Measurements from ENCODE around the gene HEXIM1.

HEXIM1 gene

GRCh38 chr17:45135192-45135977 is 12.9 kb upstream of the HEXIM1 start, which contains the start of gene ACBD4:
Gene ACBD4, plus strand, starts transcription at chr17:45135687. Its CDS starts 458 bp downstream, at chr17:45136145.
- H3K9ac ChIP-seq (ENCODE audit: low read length), result peak within 1 kb of the TSS; percentile 90
- H3K27me3 ChIP-seq (ENCODE audit: control insufficient read depth, insufficient read depth, low read length), result no peaks in the 10 kb centered on the region
- H3K36me3 ChIP-seq (ENCODE audit: control insufficient read depth, insufficient read depth, low read length), result no peaks in the 10 kb centered on the region
- H3K4me3 ChIP-seq (ENCODE audit: low read length), result peak within 1 kb of the TSS; percentile 94
- H3K4me1 ChIP-seq (ENCODE audit: control insufficient read depth, insufficient read depth, low read length), result peaks cover 35% of the 10 kb centered on the region
- H3K9me3 ChIP-seq (ENCODE audit: control insufficient read depth, low read length), result no peaks in the 10 kb centered on the region

- Histone ChIP-seq H3K36me3 (ENCODE audit: control insufficient read depth, insufficient read depth, low read length) (no peaks in the 10 kb centered on the region), H3K9ac (ENCODE audit: low read length) (peak overlapping the region; percentile 90), H3K4me3 (ENCODE audit: low read length) (peak overlapping the region; percentile 94), H3K9me3 (ENCODE audit: control insufficient read depth, low read length) (no peaks in the 10 kb centered on the region), H3K27me3 (ENCODE audit: control insufficient read depth, insufficient read depth, low read length) (no peaks in the 10 kb centered on the region), H3K4me1 (ENCODE audit: control insufficient read depth, insufficient read depth, low read length) (peaks cover 29% of the 10 kb centered on the region)
These were observed 12.1 kb upstream of the HEXIM1 start for GRCh38 chr17:45135978-45136791.

GRCh38 chr17:45136846-45137560 is 11.3 kb upstream of the HEXIM1 start:
- Histone ChIP-seq H3K27me3 (ENCODE audit: control insufficient read depth, insufficient read depth, low read length) (no peaks in the 10 kb centered on the region), H3K36me3 (ENCODE audit: control insufficient read depth, insufficient read depth, low read length) (no peaks in the 10 kb centered on the region), H3K4me3 (ENCODE audit: low read length) (no peak overlapping the region), H3K9me3 (ENCODE audit: control insufficient read depth, low read length) (no peaks in the 10 kb centered on the region), H3K9ac (ENCODE audit: low read length) (peak overlapping the region; percentile 29), H3K4me1 (ENCODE audit: control insufficient read depth, insufficient read depth, low read length) (peaks cover 23% of the 10 kb centered on the region)

- Histone ChIP-seq H3K9ac (ENCODE audit: low read length) (peak overlapping the region; percentile 29), H3K4me3 (ENCODE audit: low read length) (no peak overlapping the region), H3K9me3 (ENCODE audit: control insufficient read depth, low read length) (no peaks in the 10 kb centered on the region), H3K4me1 (ENCODE audit: control insufficient read depth, insufficient read depth, low read length) (peaks cover 22% of the 10 kb centered on the region), H3K27me3 (ENCODE audit: control insufficient read depth, insufficient read depth, low read length) (no peaks in the 10 kb centered on the region), H3K36me3 (ENCODE audit: control insufficient read depth, insufficient read depth, low read length) (no peaks in the 10 kb centered on the region)
These were observed 10.5 kb upstream of the HEXIM1 start for GRCh38 chr17:45137561-45138305.

GRCh38 chr17:45138911-45139532 is 9.3 kb upstream of the HEXIM1 start:
- no peak overlapping the region for H3K4me3 ChIP-seq (ENCODE audit: low read length)
- H3K27me3 ChIP-seq (ENCODE audit: control insufficient read depth, insufficient read depth, low read length), result no peaks in the 10 kb centered on the region
- H3K9me3 ChIP-seq (ENCODE audit: control insufficient read depth, low read length), result no peaks in the 10 kb centered on the region
- H3K4me1 ChIP-seq (ENCODE audit: control insufficient read depth, insufficient read depth, low read length), result peaks cover 30% of the 10 kb centered on the region
- no peak overlapping the region for H3K9ac ChIP-seq (ENCODE audit: low read length)
- no peaks in the 10 kb centered on the region for H3K36me3 ChIP-seq (ENCODE audit: control insufficient read depth, insufficient read depth, low read length)

- H3K9ac ChIP-seq (ENCODE audit: low read length), result no peak overlapping the region
These were observed 8.7 kb upstream of the HEXIM1 start for GRCh38 chr17:45139533-45139920.

GRCh38 chr17:45143094-45143670 is 5.1 kb upstream of the HEXIM1 start:
- Histone ChIP-seq H3K4me1 (ENCODE audit: control insufficient read depth, insufficient read depth, low read length) (peaks cover 31% of the 10 kb centered on the region), H3K9ac (ENCODE audit: low read length) (no peak overlapping the region), H3K36me3 (ENCODE audit: control insufficient read depth, insufficient read depth, low read length) (no peaks in the 10 kb centered on the region), H3K9me3 (ENCODE audit: control insufficient read depth, low read length) (no peaks in the 10 kb centered on the region), H3K27me3 (ENCODE audit: control insufficient read depth, insufficient read depth, low read length) (no peaks in the 10 kb centered on the region), H3K4me3 (ENCODE audit: low read length) (no peak overlapping the region)

More at GRCh38 chr17:45139533-45139920, 8.7 kb upstream of the HEXIM1 start:
- Histone ChIP-seq H3K4me1 (ENCODE audit: control insufficient read depth, insufficient read depth, low read length) (peaks cover 31% of the 10 kb centered on the region), H3K36me3 (ENCODE audit: control insufficient read depth, insufficient read depth, low read length) (no peaks in the 10 kb centered on the region), H3K4me3 (ENCODE audit: low read length) (no peak overlapping the region), H3K9me3 (ENCODE audit: control insufficient read depth, low read length) (no peaks in the 10 kb centered on the region), H3K27me3 (ENCODE audit: control insufficient read depth, insufficient read depth, low read length) (no peaks in the 10 kb centered on the region)

- peak overlapping the region; percentile 37 for H3K4me3 ChIP-seq (ENCODE audit: low read length)
These were observed 4.5 kb upstream of the HEXIM1 start for GRCh38 chr17:45143767-45144198.

GRCh38 chr17:45144199-45145034 is 3.9 kb upstream of the HEXIM1 start:
- Histone ChIP-seq H3K36me3 (ENCODE audit: control insufficient read depth, insufficient read depth, low read length) (no peaks in the 10 kb centered on the region), H3K9me3 (ENCODE audit: control insufficient read depth, low read length) (no peaks in the 10 kb centered on the region), H3K4me1 (ENCODE audit: control insufficient read depth, insufficient read depth, low read length) (peaks cover 29% of the 10 kb centered on the region), H3K4me3 (ENCODE audit: low read length) (peak overlapping the region; percentile 37), H3K9ac (ENCODE audit: low read length) (peak overlapping the region; percentile 78), H3K27me3 (ENCODE audit: control insufficient read depth, insufficient read depth, low read length) (no peaks in the 10 kb centered on the region)

More at GRCh38 chr17:45143767-45144198, 4.5 kb upstream of the HEXIM1 start:
- Histone ChIP-seq H3K9me3 (ENCODE audit: control insufficient read depth, low read length) (no peaks in the 10 kb centered on the region), H3K36me3 (ENCODE audit: control insufficient read depth, insufficient read depth, low read length) (no peaks in the 10 kb centered on the region), H3K9ac (ENCODE audit: low read length) (peak overlapping the region; percentile 78), H3K4me1 (ENCODE audit: control insufficient read depth, insufficient read depth, low read length) (peaks cover 29% of the 10 kb centered on the region), H3K27me3 (ENCODE audit: control insufficient read depth, insufficient read depth, low read length) (no peaks in the 10 kb centered on the region)

- peak overlapping the region; percentile 78 for H3K9ac ChIP-seq (ENCODE audit: low read length)
- no peaks in the 10 kb centered on the region for H3K36me3 ChIP-seq (ENCODE audit: control insufficient read depth, insufficient read depth, low read length)
- H3K4me1 ChIP-seq (ENCODE audit: control insufficient read depth, insufficient read depth, low read length), result peaks cover 29% of the 10 kb centered on the region
- no peaks in the 10 kb centered on the region for H3K27me3 ChIP-seq (ENCODE audit: control insufficient read depth, insufficient read depth, low read length)
- no peaks in the 10 kb centered on the region for H3K9me3 ChIP-seq (ENCODE audit: control insufficient read depth, low read length)
- H3K4me3 ChIP-seq (ENCODE audit: low read length), result peak overlapping the region; percentile 4
These were observed 3.3 kb upstream of the HEXIM1 start for GRCh38 chr17:45145035-45145389.

Data from mucosa of stomach (tissue), 1 donor.